ENCODE data around the gene ORM2.
"Not testable (repeated sequence)": the region's sequence is repeated elsewhere in the genome, so short reads cannot be mapped to it uniquely, and the experiment has no call there.

Gene ORM2

DNA sequence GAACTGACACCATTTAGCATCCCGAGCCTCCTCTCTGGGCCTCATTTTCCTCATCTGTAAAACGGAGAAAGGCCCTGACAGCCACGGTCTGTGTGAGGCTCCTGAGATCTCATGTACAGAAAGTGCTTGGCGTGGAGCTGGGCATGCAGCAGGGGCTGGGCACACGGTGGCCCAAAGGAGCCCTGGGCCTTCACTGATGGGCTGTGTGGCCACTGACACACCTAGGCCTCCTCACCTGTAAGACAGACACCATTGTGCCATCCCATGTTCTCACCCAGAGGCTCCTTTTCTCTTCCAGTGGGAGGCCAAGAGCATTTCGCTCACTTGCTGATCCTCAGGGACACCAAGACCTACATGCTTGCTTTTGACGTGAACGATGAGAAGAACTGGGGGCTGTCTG, 5.2 kb upstream of the ORM2 start:
- no peaks in the 10 kb centered on the region for H4K20me1 ChIP-seq (ENCODE audit: insufficient read depth)
- no peak overlapping the region for H3K9ac ChIP-seq
- H3K36me3 ChIP-seq (ENCODE audit: insufficient read depth), result no peaks in the 10 kb centered on the region
- no peak overlapping the region for H3K27ac ChIP-seq
- H3K4me1 ChIP-seq (ENCODE audit: low read depth, poor library complexity, severe bottlenecking), result no peaks in the 10 kb centered on the region
- H2AFZ ChIP-seq (ENCODE audit: low read depth), result no peak overlapping the region
- TF ChIP-seq, protein P1, sequence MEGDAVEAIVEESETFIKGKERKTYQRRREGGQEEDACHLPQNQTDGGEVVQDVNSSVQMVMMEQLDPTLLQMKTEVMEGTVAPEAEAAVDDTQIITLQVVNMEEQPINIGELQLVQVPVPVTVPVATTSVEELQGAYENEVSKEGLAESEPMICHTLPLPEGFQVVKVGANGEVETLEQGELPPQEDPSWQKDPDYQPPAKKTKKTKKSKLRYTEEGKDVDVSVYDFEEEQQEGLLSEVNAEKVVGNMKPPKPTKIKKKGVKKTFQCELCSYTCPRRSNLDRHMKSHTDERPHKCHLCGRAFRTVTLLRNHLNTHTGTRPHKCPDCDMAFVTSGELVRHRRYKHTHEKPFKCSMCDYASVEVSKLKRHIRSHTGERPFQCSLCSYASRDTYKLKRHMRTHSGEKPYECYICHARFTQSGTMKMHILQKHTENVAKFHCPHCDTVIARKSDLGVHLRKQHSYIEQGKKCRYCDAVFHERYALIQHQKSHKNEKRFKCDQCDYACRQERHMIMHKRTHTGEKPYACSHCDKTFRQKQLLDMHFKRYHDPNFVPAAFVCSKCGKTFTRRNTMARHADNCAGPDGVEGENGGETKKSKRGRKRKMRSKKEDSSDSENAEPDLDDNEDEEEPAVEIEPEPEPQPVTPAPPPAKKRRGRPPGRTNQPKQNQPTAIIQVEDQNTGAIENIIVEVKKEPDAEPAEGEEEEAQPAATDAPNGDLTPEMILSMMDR (conservative IDR thresholded peaks at IDR 0.05; ENCODE audit: low read depth, low read length), result no peak
- H3K4me2 ChIP-seq, result no peak overlapping the region
- no peaks in the 10 kb centered on the region for H3K79me2 ChIP-seq (ENCODE audit: insufficient read depth, low read depth)
- no peaks in the 10 kb centered on the region for H3K27me3 ChIP-seq (ENCODE audit: insufficient read depth, low read depth)
- H3K4me3 ChIP-seq (IDR thresholded peaks at IDR 0.05; ENCODE audit: insufficient read depth, low read depth, low read length), result no peak overlapping the region

DNA sequence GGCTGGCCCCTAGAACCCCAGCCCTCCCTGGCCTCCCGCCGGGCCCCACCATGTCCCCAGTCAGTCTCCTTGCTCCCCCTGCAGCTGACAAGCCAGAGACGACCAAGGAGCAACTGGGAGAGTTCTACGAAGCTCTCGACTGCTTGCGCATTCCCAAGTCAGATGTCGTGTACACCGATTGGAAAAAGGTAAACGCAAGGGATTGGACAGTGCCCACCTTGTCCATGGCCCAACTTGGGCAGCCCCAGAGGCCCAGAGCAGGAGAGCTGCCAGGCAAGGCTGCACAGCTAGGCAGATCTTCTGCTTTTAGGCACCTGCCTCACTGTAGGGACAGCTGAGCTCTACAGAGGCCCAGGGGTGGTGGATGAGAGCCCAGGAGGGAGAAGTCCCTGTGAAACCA, 4.7 kb upstream of the ORM2 start:
- H3K4me3 ChIP-seq (IDR thresholded peaks at IDR 0.05; ENCODE audit: insufficient read depth, low read depth, low read length); H4K20me1 ChIP-seq (ENCODE audit: insufficient read depth); H2AFZ ChIP-seq (ENCODE audit: low read depth); H3K9ac ChIP-seq; H3K4me1 ChIP-seq (ENCODE audit: low read depth, poor library complexity, severe bottlenecking); H3K4me2 ChIP-seq; H3K27me3 ChIP-seq (ENCODE audit: insufficient read depth, low read depth); H3K27ac ChIP-seq; H3K79me2 ChIP-seq (ENCODE audit: insufficient read depth, low read depth); H3K36me3 ChIP-seq (ENCODE audit: insufficient read depth): not testable (repeated sequence)

DNA sequence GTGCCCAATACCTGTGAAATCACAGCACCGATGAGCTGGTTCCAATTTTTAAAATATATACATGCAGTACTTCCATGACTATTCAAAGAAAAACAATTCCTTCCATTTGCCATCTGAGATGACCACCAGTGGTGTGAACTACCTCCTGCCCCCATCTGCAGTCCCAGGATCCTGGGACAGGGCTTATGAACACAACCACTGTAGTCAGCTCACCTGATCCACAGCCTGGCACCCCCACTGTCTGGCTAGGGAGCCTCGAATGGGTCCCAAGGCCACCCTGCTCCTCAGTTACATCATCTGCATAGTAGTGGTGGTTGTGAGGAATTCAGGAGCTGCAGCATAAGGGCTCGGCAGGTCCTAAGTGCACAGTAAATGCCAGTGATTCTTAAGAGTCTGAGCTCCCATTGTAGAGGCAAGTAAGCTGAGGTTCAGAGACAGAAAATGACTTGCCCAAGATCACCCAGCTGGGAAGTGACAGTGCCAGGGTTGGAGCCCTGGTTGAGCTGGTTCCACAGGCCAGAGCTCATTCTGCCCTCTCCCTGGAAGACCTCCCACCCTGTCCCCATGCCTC, 3.9 kb upstream of the ORM2 start:
- not testable (repeated sequence) for H3K4me2 ChIP-seq; H4K20me1 ChIP-seq (ENCODE audit: insufficient read depth); H3K4me1 ChIP-seq (ENCODE audit: low read depth, poor library complexity, severe bottlenecking); H3K4me3 ChIP-seq (IDR thresholded peaks at IDR 0.05; ENCODE audit: insufficient read depth, low read depth, low read length); H3K9ac ChIP-seq; H3K27me3 ChIP-seq (ENCODE audit: insufficient read depth, low read depth); H3K27ac ChIP-seq; H3K79me2 ChIP-seq (ENCODE audit: insufficient read depth, low read depth); H2AFZ ChIP-seq (ENCODE audit: low read depth); H3K36me3 ChIP-seq (ENCODE audit: insufficient read depth)

DNA sequence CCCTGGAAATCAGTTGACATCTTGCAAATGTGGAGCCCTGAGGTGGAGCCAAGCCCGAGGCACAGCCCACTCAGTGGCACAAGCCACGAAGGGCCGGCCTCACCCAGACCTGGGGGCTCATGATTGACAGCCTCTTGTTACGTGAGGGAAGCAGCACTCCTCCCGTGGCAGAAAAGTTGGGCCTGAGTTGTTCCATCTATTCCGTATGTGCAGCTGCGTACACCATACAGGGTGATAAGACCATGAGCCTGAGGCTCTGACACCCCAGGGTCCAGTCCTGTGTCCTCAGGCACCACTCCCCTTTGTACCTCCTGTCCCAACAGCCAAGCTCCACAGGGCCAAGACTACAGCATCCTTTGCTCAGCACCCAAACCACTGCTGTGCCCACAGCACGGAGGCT, 1.9 kb upstream of the ORM2 start:
- no peaks in the 10 kb centered on the region for H3K36me3 ChIP-seq (ENCODE audit: insufficient read depth)
- TF ChIP-seq, protein P1 (conservative IDR thresholded peaks at IDR 0.05; ENCODE audit: low read depth, low read length), result no peak
- H3K27me3 ChIP-seq (ENCODE audit: insufficient read depth, low read depth), result peaks cover 4% of the 10 kb centered on the region; the same call in 1 of the 2 replicates
- H3K4me2 ChIP-seq, result no peak overlapping the region
- H3K79me2 ChIP-seq (ENCODE audit: insufficient read depth, low read depth), result no peaks in the 10 kb centered on the region
- no peaks in the 10 kb centered on the region for H3K4me1 ChIP-seq (ENCODE audit: low read depth, poor library complexity, severe bottlenecking)
- H4K20me1 ChIP-seq (ENCODE audit: insufficient read depth), result no peaks in the 10 kb centered on the region
- H3K4me3 ChIP-seq (IDR thresholded peaks at IDR 0.05; ENCODE audit: insufficient read depth, low read depth, low read length), result no peak overlapping the region
- no peak overlapping the region for H2AFZ ChIP-seq (ENCODE audit: low read depth)
- H3K9ac ChIP-seq, result no peak overlapping the region
- no peak overlapping the region for H3K27ac ChIP-seq

DNA sequence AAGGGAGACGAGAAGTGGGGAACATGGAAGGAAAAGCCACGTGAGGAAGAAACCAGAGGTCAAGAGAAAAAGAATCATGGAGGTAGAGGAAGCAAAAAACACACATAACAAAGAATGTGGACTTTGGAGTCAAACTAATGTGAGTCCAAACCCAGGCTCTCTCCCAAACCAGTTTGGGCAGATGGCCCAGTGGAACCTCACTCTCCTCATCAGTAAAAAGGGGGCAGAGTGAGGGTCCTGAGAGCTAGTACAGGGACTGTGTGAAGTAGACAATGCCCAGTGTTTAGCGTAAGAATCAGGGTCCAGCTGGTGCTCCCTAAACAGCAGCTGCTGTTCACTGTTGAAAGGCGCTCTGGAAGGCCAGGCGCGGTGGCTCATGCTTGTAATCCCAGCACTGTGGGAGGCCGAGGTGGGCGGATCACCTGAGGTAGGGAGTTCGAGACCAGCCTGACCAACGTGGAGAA, 1.3 kb upstream of the ORM2 start:
- H3K27ac ChIP-seq; H3K79me2 ChIP-seq (ENCODE audit: insufficient read depth, low read depth): not testable (repeated sequence)

DNA sequence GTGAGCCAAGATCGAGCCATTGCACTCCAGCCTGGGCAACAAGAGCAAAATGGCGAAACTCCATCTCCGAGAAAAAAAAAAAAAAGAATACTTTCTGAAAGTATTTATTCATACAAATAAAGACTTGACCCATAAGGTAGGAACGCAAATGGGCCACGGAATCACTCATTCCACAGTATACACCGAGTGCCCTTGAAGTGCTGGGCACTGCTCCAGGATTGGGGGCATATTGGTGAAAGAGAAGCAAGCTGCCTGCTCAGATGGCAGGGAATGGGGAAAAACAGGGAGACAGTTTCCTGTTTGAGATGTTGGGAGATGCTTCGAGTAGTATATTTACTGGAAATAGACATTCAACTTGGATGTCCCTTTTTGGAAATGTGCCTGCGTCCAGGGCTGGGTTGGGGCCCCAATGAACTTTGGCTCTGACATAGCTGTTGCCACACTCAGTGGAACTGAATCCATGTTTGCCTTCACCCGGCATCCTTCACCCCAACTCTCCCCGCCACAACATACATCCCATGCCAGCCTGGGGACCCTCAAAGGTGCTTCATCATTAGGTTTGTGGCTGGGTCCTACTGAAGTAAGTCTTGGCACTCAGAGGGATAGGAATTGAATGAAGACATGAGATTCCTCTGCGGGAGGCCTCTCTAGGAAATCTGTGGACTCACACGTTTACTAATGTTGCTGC, 588 bp upstream of the ORM2 start:
- not testable (repeated sequence) for H4K20me1 ChIP-seq (ENCODE audit: insufficient read depth); H3K79me2 ChIP-seq (ENCODE audit: insufficient read depth, low read depth); H3K4me2 ChIP-seq; H3K27ac ChIP-seq; H2AFZ ChIP-seq (ENCODE audit: low read depth); H3K9ac ChIP-seq; H3K36me3 ChIP-seq (ENCODE audit: insufficient read depth); H3K27me3 ChIP-seq (ENCODE audit: insufficient read depth, low read depth); H3K4me1 ChIP-seq (ENCODE audit: low read depth, poor library complexity, severe bottlenecking); H3K4me3 ChIP-seq (IDR thresholded peaks at IDR 0.05; ENCODE audit: insufficient read depth, low read depth, low read length)

More for the DNA sequence above, 1.3 kb upstream of the ORM2 start:
- H4K20me1 ChIP-seq (ENCODE audit: insufficient read depth); H3K4me2 ChIP-seq; H3K27me3 ChIP-seq (ENCODE audit: insufficient read depth, low read depth); H2AFZ ChIP-seq (ENCODE audit: low read depth); H3K36me3 ChIP-seq (ENCODE audit: insufficient read depth); H3K4me1 ChIP-seq (ENCODE audit: low read depth, poor library complexity, severe bottlenecking); H3K9ac ChIP-seq; H3K4me3 ChIP-seq (IDR thresholded peaks at IDR 0.05; ENCODE audit: insufficient read depth, low read depth, low read length): not testable (repeated sequence)
